GM12865 (cell line): ENCODE data around the gene HSD3B7.
A peak's percentile ranks its signal among the peaks of the same experiment; 100 is the strongest.

Source experiments
- DNase-seq: peaks from one replicate; pipeline ENCODE4 v3.0.0; 2010; ENCODE audit warnings: low read depth
- H3K4me3 ChIP-seq: 2 replicates; pipeline ENCODE4 v1.5.1; 2011; ENCODE audit warnings: mild to moderate bottlenecking, low read depth, low read length, control low read depth
- CTCF ChIP-seq: IDR thresholded peaks from 2 replicates; pipeline ENCODE4 v1.5.1; 2011; ENCODE audit warnings: low read length, control low read depth, low read depth, inconsistent platforms; ENCODE audit not compliant: insufficient read depth; ENCODE audit errors: missing control alignments

The HSD3B7 gene

GRCh38 chr16:30997725-30998711 lies 13.0 kb downstream of the HSD3B7 start:
- H3K4me3 ChIP-seq = peak overlapping the region; percentile 44
- TF ChIP-seq CTCF = no peak
- DNase-seq = no peak

- no peak for DNase-seq
- no peak for TF ChIP-seq CTCF
- H3K4me3 ChIP-seq = no peak overlapping the region
These were observed 14.1 kb downstream of the HSD3B7 start for GRCh38 chr16:30998852-30999761.

- TF ChIP-seq CTCF = no peak
- no peak overlapping the region for H3K4me3 ChIP-seq
- no peak for DNase-seq
These were observed 15.8 kb downstream of the HSD3B7 start for GRCh38 chr16:31000671-31001382.

GRCh38 chr16:31001507-31002249 lies 16.7 kb downstream of the HSD3B7 start:
- no peak for TF ChIP-seq CTCF
- no peak for DNase-seq
- no peak overlapping the region for H3K4me3 ChIP-seq

GRCh38 chr16:31002250-31002700 lies 17.3 kb downstream of the HSD3B7 start:
- no peak overlapping the region for H3K4me3 ChIP-seq
- no peak for DNase-seq
- TF ChIP-seq CTCF = no peak
